Fibroblast of lung (primary cell): ENCODE measurements around the gene SRI.

ENCODE experiments used
- EZH2 ChIP-seq: IDR thresholded peaks from 2 replicates; pipeline ENCODE4 v1.5.1; 2012; ENCODE audit warnings: low read length, control low read depth, mild to moderate bottlenecking; ENCODE audit errors: missing control alignments
- TF ChIP-seq, protein P1 (sequence below), 2 donors: IDR thresholded peaks in 1 of 2; conservative IDR thresholded peaks in 1 of 2; 1 replicate in 1 of 2; 2 replicates in 1 of 2; pipeline ENCODE4 v1.5.1; 2011 to 2012; ENCODE audit warnings: low read length in 2 of 2, control low read depth in 1 of 2, inconsistent platforms in 1 of 2, low read depth in 1 of 2, mild to moderate bottlenecking in 1 of 2

DNA sequence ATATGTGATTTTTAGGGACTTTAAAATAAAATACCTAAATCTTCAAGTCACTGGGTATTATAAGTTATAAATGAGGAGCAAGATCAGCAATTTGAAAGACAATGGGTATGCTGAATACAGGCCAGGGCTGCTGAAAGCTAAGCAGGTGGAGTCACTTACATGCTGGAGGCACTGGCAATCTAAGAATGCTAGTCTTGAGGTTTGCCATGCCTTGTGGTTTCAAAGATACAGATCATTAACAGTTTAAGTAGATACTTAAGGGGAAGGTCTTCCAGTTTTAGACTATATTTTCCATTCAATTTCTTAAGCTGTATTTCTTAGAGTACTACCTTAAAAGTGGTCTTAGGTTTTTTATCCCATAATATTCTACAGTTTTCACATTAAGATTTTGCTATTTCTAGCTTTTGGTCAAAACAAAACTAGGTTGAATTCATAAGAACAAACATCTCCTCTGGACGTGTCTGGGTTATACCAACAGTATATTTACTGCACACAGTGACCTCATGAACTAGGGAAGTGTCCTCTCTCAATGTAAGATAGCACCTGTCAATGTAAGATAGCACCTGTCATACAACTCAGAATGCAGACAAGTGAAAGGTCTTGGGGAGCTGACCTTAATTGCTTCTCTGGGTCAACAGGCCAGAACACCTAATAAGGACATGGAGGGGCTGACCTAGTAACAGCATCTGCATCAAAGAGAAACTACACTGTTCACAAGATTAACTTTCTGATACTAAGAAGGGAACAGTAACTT, 2.0 kb downstream of the SRI start:
- TF ChIP-seq, protein P1, sequence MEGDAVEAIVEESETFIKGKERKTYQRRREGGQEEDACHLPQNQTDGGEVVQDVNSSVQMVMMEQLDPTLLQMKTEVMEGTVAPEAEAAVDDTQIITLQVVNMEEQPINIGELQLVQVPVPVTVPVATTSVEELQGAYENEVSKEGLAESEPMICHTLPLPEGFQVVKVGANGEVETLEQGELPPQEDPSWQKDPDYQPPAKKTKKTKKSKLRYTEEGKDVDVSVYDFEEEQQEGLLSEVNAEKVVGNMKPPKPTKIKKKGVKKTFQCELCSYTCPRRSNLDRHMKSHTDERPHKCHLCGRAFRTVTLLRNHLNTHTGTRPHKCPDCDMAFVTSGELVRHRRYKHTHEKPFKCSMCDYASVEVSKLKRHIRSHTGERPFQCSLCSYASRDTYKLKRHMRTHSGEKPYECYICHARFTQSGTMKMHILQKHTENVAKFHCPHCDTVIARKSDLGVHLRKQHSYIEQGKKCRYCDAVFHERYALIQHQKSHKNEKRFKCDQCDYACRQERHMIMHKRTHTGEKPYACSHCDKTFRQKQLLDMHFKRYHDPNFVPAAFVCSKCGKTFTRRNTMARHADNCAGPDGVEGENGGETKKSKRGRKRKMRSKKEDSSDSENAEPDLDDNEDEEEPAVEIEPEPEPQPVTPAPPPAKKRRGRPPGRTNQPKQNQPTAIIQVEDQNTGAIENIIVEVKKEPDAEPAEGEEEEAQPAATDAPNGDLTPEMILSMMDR (conservative IDR thresholded peaks at IDR 0.05 in 1 of 2, IDR thresholded peaks at IDR 0.05 in 1 of 2; ENCODE audit: low read depth in 1 of 2, low read length in 2 of 2) = no peak
- TF ChIP-seq EZH2 = no peak
